HEK293 (cell line): ENCODE results near the gene ADAM19.

Experiments
- CTCF ChIA-PET: fragments of 350-600 bp; formaldehyde crosslinking; extraction: SDS; loops from one replicate; lab custom pipeline; 2021; ENCODE audit warnings: antibody characterized with exemption; lab: Yijun Ruan, JAX
- POLR2A ChIA-PET: fragments of 300-600 bp; formaldehyde crosslinking; extraction: SDS; loops from one replicate; lab custom pipeline; 2020; ENCODE audit warnings: antibody characterized with exemption, inconsistent platforms; lab: Yijun Ruan, JAX
- H3K27ac ChIP-seq: fragments of 200-500 bp; sonication (Bioruptor generic); 2 replicates; pipeline ENCODE4 v1.5.1; 2014; ENCODE audit warnings: low read depth, low read length, control low read depth, inconsistent platforms; ENCODE audit errors: extremely low read depth
- H3K36me3 ChIP-seq, 2 experiments: fragments of 200-500 bp in 1 of 2; sonication (Bioruptor generic) in 1 of 2; 1 replicate in 1 of 2; 2 replicates in 1 of 2; pipeline ENCODE4 v1.5.1; 2014 to 2017; ENCODE audit warnings: inconsistent platforms in 2 of 2, low read length in 2 of 2; ENCODE audit not compliant: control insufficient read depth in 2 of 2, insufficient read depth in 1 of 2
- H3K4me1 ChIP-seq: fragments of 200-500 bp; sonication (Bioruptor generic); 2 replicates; pipeline ENCODE4 v1.5.1; 2014; ENCODE audit warnings: mild to moderate bottlenecking, low read length, inconsistent platforms; ENCODE audit not compliant: control insufficient read depth, insufficient read depth
- H3K4me3 ChIP-seq: 2 replicates; pipeline ENCODE4 v1.5.1; 2011; ENCODE audit warnings: low read depth, mild to moderate bottlenecking, control low read depth, low read length, moderate library complexity
- H3K9me3 ChIP-seq: fragments of 200-500 bp; sonication (Bioruptor generic); 2 replicates; pipeline ENCODE4 v1.5.1; 2014; ENCODE audit warnings: low read depth, low read length, inconsistent platforms; ENCODE audit not compliant: control insufficient read depth, insufficient read depth
- MEIS1 ChIP-seq: sonication (generic); formaldehyde crosslinking; IDR thresholded peaks from 2 replicates; pipeline ENCODE4 v1.8.1; 2022; ENCODE audit warnings: missing genetic modification reagents, mild to moderate bottlenecking, borderline replicate concordance
- PBX3 ChIP-seq: sonication (generic); formaldehyde crosslinking; IDR thresholded peaks from 2 replicates; pipeline ENCODE4 v1.8.1; 2022; ENCODE audit warnings: mild to moderate bottlenecking, moderate library complexity, missing genetic modification reagents
- PRDM6 ChIP-seq: fragments of 450-650 bp; formaldehyde crosslinking; IDR thresholded peaks from 2 replicates; pipeline ENCODE4 v1.5.1; 2017; ENCODE audit warnings: missing biosample characterization, missing genetic modification characterization
- SALL2 ChIP-seq: fragments of 450-650 bp; formaldehyde crosslinking; IDR thresholded peaks from 2 replicates; pipeline ENCODE4 v1.5.0; 2017; ENCODE audit warnings: missing biosample characterization, mild to moderate bottlenecking, missing genetic modification characterization, borderline replicate concordance
- ZBTB21 ChIP-seq: fragments of 450-650 bp; formaldehyde crosslinking; IDR thresholded peaks from 2 replicates; pipeline ENCODE4 v1.5.1; 2017; ENCODE audit warnings: missing biosample characterization, missing genetic modification characterization
- ZBTB48 ChIP-seq: fragments of 450-650 bp; formaldehyde crosslinking; IDR thresholded peaks from 2 replicates; pipeline ENCODE4 v1.5.1; 2016; ENCODE audit warnings: missing biosample characterization, missing genetic modification characterization
- ZBTB7A ChIP-seq: fragments of 450-650 bp; formaldehyde crosslinking; IDR thresholded peaks from 2 replicates; pipeline ENCODE4 v1.5.1; 2016; ENCODE audit warnings: low read depth, missing biosample characterization, missing genetic modification characterization
- ZNF10 ChIP-seq: fragments of 450-650 bp; formaldehyde crosslinking; IDR thresholded peaks from 2 replicates; pipeline ENCODE4 v1.5.1; 2017; ENCODE audit warnings: missing biosample characterization, missing genetic modification characterization
- ZNF112 ChIP-seq: fragments of 450-650 bp; formaldehyde crosslinking; IDR thresholded peaks from 2 replicates; pipeline ENCODE4 v1.5.0; 2017; ENCODE audit warnings: missing biosample characterization, missing genetic modification characterization
- ZNF121 ChIP-seq: fragments of 450-650 bp; formaldehyde crosslinking; IDR thresholded peaks from 2 replicates; pipeline ENCODE4 v1.5.1; 2016; ENCODE audit warnings: missing biosample characterization, missing genetic modification characterization
- ZNF175 ChIP-seq: fragments of 450-650 bp; formaldehyde crosslinking; IDR thresholded peaks from 2 replicates; pipeline ENCODE4 v1.5.1; 2016; ENCODE audit warnings: missing biosample characterization, missing genetic modification characterization
- ZNF23 ChIP-seq: fragments of 450-650 bp; formaldehyde crosslinking; IDR thresholded peaks from 2 replicates; pipeline ENCODE4 v1.5.1; 2016; ENCODE audit warnings: missing biosample characterization, missing genetic modification characterization, borderline replicate concordance
- ZNF239 ChIP-seq: fragments of 450-650 bp; formaldehyde crosslinking; IDR thresholded peaks from 2 replicates; pipeline ENCODE4 v1.5.1; 2016; ENCODE audit warnings: missing biosample characterization, missing genetic modification characterization
- ZNF280D ChIP-seq: fragments of 450-650 bp; formaldehyde crosslinking; IDR thresholded peaks from 2 replicates; pipeline ENCODE4 v1.5.1; 2016; ENCODE audit warnings: missing biosample characterization, missing genetic modification characterization
- ZNF37A ChIP-seq: fragments of 450-650 bp; IDR thresholded peaks from 2 replicates; pipeline ENCODE4 v1.5.1; 2018; ENCODE audit warnings: missing biosample characterization, missing genetic modification characterization
- ZNF404 ChIP-seq: fragments of 450-650 bp; formaldehyde crosslinking; IDR thresholded peaks from 2 replicates; pipeline ENCODE4 v1.5.1; 2017; ENCODE audit warnings: missing biosample characterization, missing genetic modification characterization
- ZNF501 ChIP-seq: fragments of 450-650 bp; formaldehyde crosslinking; IDR thresholded peaks from 2 replicates; pipeline ENCODE4 v1.5.1; 2016; ENCODE audit warnings: missing biosample characterization, missing genetic modification characterization
- ZNF513 ChIP-seq: fragments of 450-650 bp; IDR thresholded peaks from 2 replicates; pipeline ENCODE4 v1.5.1; 2018; ENCODE audit warnings: missing biosample characterization, missing genetic modification characterization
- ZNF585B ChIP-seq: fragments of 450-650 bp; formaldehyde crosslinking; IDR thresholded peaks from 2 replicates; pipeline ENCODE4 v1.5.1; 2016; ENCODE audit warnings: missing biosample characterization, missing genetic modification characterization
- ZNF600 ChIP-seq: fragments of 450-650 bp; formaldehyde crosslinking; IDR thresholded peaks from 2 replicates; pipeline ENCODE4 v1.5.1; 2016; ENCODE audit warnings: missing biosample characterization, missing genetic modification characterization
- ZNF623 ChIP-seq: fragments of 450-650 bp; formaldehyde crosslinking; IDR thresholded peaks from 2 replicates; pipeline ENCODE4 v1.5.1; 2016; ENCODE audit warnings: missing biosample characterization, missing genetic modification characterization
- ZNF624 ChIP-seq: fragments of 450-650 bp; formaldehyde crosslinking; IDR thresholded peaks from 2 replicates; pipeline ENCODE4 v1.5.1; 2017; ENCODE audit warnings: missing biosample characterization, missing genetic modification characterization
- ZNF837 ChIP-seq: fragments of 450-650 bp; formaldehyde crosslinking; IDR thresholded peaks from 2 replicates; pipeline ENCODE4 v1.5.1; 2016; ENCODE audit warnings: missing biosample characterization, missing genetic modification characterization

The ADAM19 gene

GRCh38 chr5:157510682-157511081 is 64.9 kb downstream of the ADAM19 start:
- POLR2A ChIA-PET = no interaction called here
- Histone ChIP-seq H3K4me3 (no peak overlapping the region), H3K4me1 (peaks cover 5% of the 10 kb centered on the region; the same call in 1 of the 2 replicates), H3K36me3 (no peaks in the 10 kb centered on the region), H3K27ac (no peak overlapping the region), H3K9me3 (no peaks in the 10 kb centered on the region)
- TF ChIP-seq ZNF23 (tag by site-specific recombination) (no peak), ZNF10 (tag by site-specific recombination) (no peak), ZNF404 (tag by site-specific recombination) (no peak), ZBTB21 (tag by site-specific recombination) (no peak), ZNF623 (tag by site-specific recombination) (no peak)
- CTCF ChIA-PET = no interaction called here

GRCh38 chr5:157509587-157509986 is 66.0 kb downstream of the ADAM19 start:
- TF ChIP-seq MEIS1 = no peak
- no peak for TF ChIP-seq PRDM6 (tag by site-specific recombination)
- no peak for TF ChIP-seq ZNF112 (tag by site-specific recombination)
- no peak for TF ChIP-seq ZNF837 (tag by site-specific recombination)
- no peak for TF ChIP-seq ZNF585B (tag by site-specific recombination)
- TF ChIP-seq ZNF501 (tag by site-specific recombination) = no peak
- no peak for TF ChIP-seq ZNF600
- no peak for TF ChIP-seq ZBTB7A (tag by site-specific recombination)
- no peak for TF ChIP-seq ZNF37A
- no peak for TF ChIP-seq ZNF624 (tag by site-specific recombination)
- no peak for TF ChIP-seq ZNF239
- no peak for TF ChIP-seq ZNF280D (tag by site-specific recombination)
- TF ChIP-seq SALL2 = no peak
- TF ChIP-seq PBX3 (CRISPR knock-in tag) = no peak
- no peak for TF ChIP-seq ZNF175 (tag by site-specific recombination)
- no peak for TF ChIP-seq ZNF121
- TF ChIP-seq ZBTB48 = no peak
- no peak for TF ChIP-seq ZNF513
- Histone ChIP-seq H3K4me1 (peaks cover 5% of the 10 kb centered on the region; the same call in 1 of the 2 replicates), H3K36me3 (no peaks in the 10 kb centered on the region), H3K9me3 (no peaks in the 10 kb centered on the region), H3K4me3 (no peak overlapping the region), H3K27ac (no peak overlapping the region)
- ChIA-PET POLR2A (no interaction called here), CTCF (no interaction called here)
